ENCODE data around the gene LYPD5. TPM values are rescaled to one million over a fixed set of nuclear protein-coding genes. Genes with fewer than 3 reads are reported as not detected.
A peak's percentile ranks its signal among the peaks of the same experiment; 100 is the strongest.
"Not testable (repeated sequence)": the region's sequence is repeated elsewhere in the genome, so short reads cannot be mapped to it uniquely, and the experiment has no call there.

The LYPD5 gene
- total RNA-seq, 4 donors from 2014 or later = 48.5 to 114 (median 98.5) TPM

DNA sequence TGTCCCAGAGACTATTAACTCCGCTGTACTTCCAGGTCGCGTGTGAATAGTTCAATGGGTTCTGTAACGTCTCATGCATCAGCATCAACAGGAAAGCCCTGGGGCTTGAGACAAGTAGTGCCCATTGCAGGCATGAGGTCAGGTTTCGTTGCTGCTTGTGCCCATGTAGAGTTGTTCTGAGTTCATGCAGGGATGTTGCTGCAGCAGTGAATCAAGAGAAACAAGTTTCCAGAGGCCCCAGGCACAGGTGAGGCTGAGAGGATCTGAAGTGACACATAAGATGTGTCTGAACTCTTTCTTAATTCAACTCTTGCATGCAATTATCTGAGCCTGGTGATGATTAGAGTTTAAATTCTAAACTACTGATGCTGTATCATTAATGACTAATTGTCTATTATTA, 16.3 kb upstream of the LYPD5 start:
- peak in 2 of 3 donors; percentile 8 to 72 for TF ChIP-seq POLR2AphosphoS5 (IDR thresholded peaks at IDR 0.05)
- TF ChIP-seq, protein P1, sequence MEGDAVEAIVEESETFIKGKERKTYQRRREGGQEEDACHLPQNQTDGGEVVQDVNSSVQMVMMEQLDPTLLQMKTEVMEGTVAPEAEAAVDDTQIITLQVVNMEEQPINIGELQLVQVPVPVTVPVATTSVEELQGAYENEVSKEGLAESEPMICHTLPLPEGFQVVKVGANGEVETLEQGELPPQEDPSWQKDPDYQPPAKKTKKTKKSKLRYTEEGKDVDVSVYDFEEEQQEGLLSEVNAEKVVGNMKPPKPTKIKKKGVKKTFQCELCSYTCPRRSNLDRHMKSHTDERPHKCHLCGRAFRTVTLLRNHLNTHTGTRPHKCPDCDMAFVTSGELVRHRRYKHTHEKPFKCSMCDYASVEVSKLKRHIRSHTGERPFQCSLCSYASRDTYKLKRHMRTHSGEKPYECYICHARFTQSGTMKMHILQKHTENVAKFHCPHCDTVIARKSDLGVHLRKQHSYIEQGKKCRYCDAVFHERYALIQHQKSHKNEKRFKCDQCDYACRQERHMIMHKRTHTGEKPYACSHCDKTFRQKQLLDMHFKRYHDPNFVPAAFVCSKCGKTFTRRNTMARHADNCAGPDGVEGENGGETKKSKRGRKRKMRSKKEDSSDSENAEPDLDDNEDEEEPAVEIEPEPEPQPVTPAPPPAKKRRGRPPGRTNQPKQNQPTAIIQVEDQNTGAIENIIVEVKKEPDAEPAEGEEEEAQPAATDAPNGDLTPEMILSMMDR (IDR thresholded peaks at IDR 0.05) = no peak
- TF ChIP-seq EP300 (IDR thresholded peaks at IDR 0.05) = no peak
- TF ChIP-seq POLR2A (IDR thresholded peaks at IDR 0.05) = no peak
- H3K27me3 ChIP-seq = peaks cover 9% of the 10 kb centered on the region
- H3K4me1 ChIP-seq = peaks cover 23% of the 10 kb centered on the region
- no peaks in the 10 kb centered on the region for H3K36me3 ChIP-seq
- DNase-seq (ENCODE audit: low spot score in 2 of 2) = no peak
- no peak overlapping the region for H3K27ac ChIP-seq
- 43% methylated on average over 5 of the region's 5 CpGs for WGBS
- H3K4me3 ChIP-seq = no peak overlapping the region
- H3K9me3 ChIP-seq = no peaks in the 10 kb centered on the region

- H3K4me3 ChIP-seq; H3K36me3 ChIP-seq; H3K27ac ChIP-seq; H3K9me3 ChIP-seq; H3K27me3 ChIP-seq; DNase-seq (ENCODE audit: low spot score in 2 of 2): not testable (repeated sequence)
- H3K4me1 ChIP-seq = peaks cover 23% of the 10 kb centered on the region
- WGBS = 93% methylated on average over 1 of the region's 1 CpG
Measured at GRCh38 chr19:43817454-43817853, 15.2 kb upstream of the LYPD5 start.

DNA sequence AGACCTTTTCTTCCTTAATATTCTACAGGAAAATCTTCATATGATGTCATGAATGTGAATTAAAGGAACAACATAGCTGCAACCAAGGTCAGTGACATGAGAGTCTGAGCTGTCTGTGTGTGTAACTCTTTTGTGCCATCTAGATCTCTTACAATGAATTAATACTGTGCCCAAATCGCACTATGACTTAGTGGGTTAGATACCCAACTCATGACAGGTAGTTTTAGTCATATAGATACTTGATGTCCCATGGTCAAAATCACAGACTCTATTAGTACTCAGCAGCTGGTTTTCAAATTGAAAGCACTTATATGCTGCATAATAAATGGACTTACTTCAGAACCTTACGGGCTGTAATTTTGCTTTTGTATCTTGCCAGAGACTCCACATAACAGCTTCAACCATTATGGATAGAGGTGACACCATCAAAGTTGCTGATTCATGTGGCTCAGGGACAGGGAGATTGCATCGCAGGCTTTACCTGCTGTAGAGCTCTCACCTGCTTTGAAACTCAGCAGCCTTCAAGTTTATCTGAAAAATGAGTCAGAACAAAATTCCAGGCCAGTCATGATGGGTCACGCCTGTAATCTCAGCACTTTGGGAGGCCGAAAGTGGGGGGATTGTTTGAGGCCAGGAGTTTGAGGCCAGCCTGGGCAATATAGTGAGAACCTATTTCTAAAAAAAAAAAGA, 12.6 kb upstream of the LYPD5 start:
- no peaks in the 10 kb centered on the region for H3K36me3 ChIP-seq
- no peaks in the 10 kb centered on the region for H3K9me3 ChIP-seq
- no peak overlapping the region for H3K4me3 ChIP-seq
- H3K27ac ChIP-seq = no peak overlapping the region
- H3K27me3 ChIP-seq = no peaks in the 10 kb centered on the region
- TF ChIP-seq POLR2A (IDR thresholded peaks at IDR 0.05) (no peak), EP300 (IDR thresholded peaks at IDR 0.05) (no peak), POLR2AphosphoS5 (IDR thresholded peaks at IDR 0.05) (no peak)
- TF ChIP-seq, protein P1 (IDR thresholded peaks at IDR 0.05) = no peak
- H3K4me1 ChIP-seq = peaks cover 11% of the 10 kb centered on the region
- WGBS = 59% methylated on average over 5 of the region's 5 CpGs
- no peak for DNase-seq (ENCODE audit: low spot score in 2 of 2)

- TF ChIP-seq POLR2A (IDR thresholded peaks at IDR 0.05) (no peak), POLR2AphosphoS5 (IDR thresholded peaks at IDR 0.05) (no peak), EP300 (IDR thresholded peaks at IDR 0.05) (no peak)
- TF ChIP-seq, protein P1 (IDR thresholded peaks at IDR 0.05) = no peak
- WGBS = 66% methylated on average over 6 of the region's 6 CpGs
- Histone ChIP-seq H3K27ac (no peak overlapping the region), H3K9me3 (no peaks in the 10 kb centered on the region), H3K27me3 (no peaks in the 10 kb centered on the region), H3K4me1 (peaks cover 7% of the 10 kb centered on the region), H3K4me3 (no peak overlapping the region), H3K36me3 (no peaks in the 10 kb centered on the region)
- DNase-seq (ENCODE audit: low spot score in 2 of 2) = no peak
Measured at GRCh38 chr19:43812688-43813087, 10.4 kb upstream of the LYPD5 start.

DNA sequence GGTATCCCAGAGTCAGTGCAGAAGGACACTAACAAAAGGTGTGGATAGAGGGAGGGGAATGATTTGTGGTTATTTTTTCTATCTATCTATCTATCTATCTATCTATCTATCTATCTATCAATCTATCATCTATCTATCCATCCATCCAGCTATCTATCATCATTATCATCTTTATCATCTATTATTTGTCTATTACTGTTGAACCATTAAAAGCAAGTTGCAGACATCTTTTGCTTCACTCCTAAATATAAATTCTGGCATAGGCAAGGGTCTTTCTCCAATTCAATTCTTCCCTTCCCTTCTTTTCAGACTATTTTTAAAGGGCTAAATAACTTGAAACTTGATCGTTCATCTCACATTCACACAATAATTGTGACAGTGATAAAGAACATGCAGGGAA, 10.0 kb upstream of the LYPD5 start:
- H3K27me3 ChIP-seq = no peaks in the 10 kb centered on the region
- peaks cover 7% of the 10 kb centered on the region for H3K4me1 ChIP-seq
- no peak for DNase-seq (ENCODE audit: low spot score in 2 of 2)
- H3K4me3 ChIP-seq = no peak overlapping the region
- 68% methylated on average over 1 of the region's 1 CpG for WGBS
- no peaks in the 10 kb centered on the region for H3K9me3 ChIP-seq
- H3K27ac ChIP-seq = no peak overlapping the region
- TF ChIP-seq POLR2A (IDR thresholded peaks at IDR 0.05) (no peak), POLR2AphosphoS5 (IDR thresholded peaks at IDR 0.05) (no peak), EP300 (IDR thresholded peaks at IDR 0.05) (no peak)
- TF ChIP-seq, protein P1 (IDR thresholded peaks at IDR 0.05) = no peak
- no peaks in the 10 kb centered on the region for H3K36me3 ChIP-seq

- Histone ChIP-seq H3K9me3 (no peaks in the 10 kb centered on the region), H3K4me1 (peaks cover 7% of the 10 kb centered on the region), H3K27me3 (no peaks in the 10 kb centered on the region), H3K4me3 (no peak overlapping the region), H3K27ac (no peak overlapping the region), H3K36me3 (no peaks in the 10 kb centered on the region)
- no peak for DNase-seq (ENCODE audit: low spot score in 2 of 2)
- 50% methylated on average over 1 of the region's 1 CpG for WGBS
- TF ChIP-seq, protein P1 (IDR thresholded peaks at IDR 0.05) = no peak
Measured at GRCh38 chr19:43811837-43812236, 9.6 kb upstream of the LYPD5 start.

All from suprapubic skin (tissue), 4 donors.